Measurements from ENCODE around the gene SPG7.
"Not testable (repeated sequence)": the region's sequence is repeated elsewhere in the genome, so short reads cannot be mapped to it uniquely, and the experiment has no call there.

The SPG7 gene

DNA sequence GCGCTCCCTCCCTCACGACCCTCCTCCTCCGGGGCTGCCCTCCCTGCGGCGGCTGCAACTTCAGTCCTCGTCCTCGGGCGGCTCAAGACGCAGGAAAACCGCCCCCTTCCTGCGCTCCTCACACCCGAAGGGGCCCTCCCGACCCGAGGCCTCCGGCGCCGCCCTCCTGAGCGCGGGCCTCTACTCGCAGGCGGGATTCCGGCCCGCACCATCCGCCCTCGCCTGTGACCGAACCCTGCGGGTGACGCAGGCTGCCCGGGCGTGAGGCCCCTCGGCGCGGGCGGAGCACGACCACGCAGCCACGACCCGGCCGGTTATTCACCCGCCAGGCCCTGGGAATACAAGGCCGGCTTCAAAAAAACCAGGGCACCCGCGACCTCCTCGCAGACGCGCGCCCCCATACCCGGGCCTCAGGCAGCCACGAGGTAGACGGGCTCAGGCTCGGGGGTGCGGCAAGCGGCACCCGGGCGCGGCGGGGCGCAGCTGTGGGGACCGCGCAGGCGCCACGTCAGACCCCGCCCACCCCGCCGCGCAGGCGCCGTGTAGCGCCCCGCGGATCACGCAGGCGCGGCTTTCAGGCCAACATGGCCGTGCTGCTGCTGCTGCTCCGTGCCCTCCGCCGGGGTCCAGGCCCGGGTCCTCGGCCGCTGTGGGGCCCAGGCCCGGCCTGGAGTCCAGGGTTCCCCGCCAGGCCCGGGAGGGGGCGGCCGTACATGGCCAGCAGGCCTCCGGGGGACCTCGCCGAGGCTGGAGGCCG is at the start of gene SPG7:
Gene SPG7, plus strand, starts transcription at position 570 of the 757 bp plus-strand sequence. Its CDS starts 15 bp downstream, at position 585.
- peak; percentile 91 for DNase-seq (ENCODE audit: low spot score)

- DNase-seq (ENCODE audit: low spot score): no peak
Observed at GRCh38 chr16:89458551-89458950, 49.7 kb upstream of the SPG7 start.

GRCh38 chr16:89458967-89459366 is 49.2 kb upstream of the SPG7 start:
- DNase-seq (ENCODE audit: low spot score): no peak

GRCh38 chr16:89460556-89460955 is 47.6 kb upstream of the SPG7 start:
- DNase-seq (ENCODE audit: low spot score): no peak

- DNase-seq (ENCODE audit: low spot score): not testable (repeated sequence)
Observed at GRCh38 chr16:89461890-89462289, 46.3 kb upstream of the SPG7 start.

GRCh38 chr16:89462639-89463038 is 45.6 kb upstream of the SPG7 start:
- not testable (repeated sequence) for DNase-seq (ENCODE audit: low spot score)

- DNase-seq (ENCODE audit: low spot score): not testable (repeated sequence)
Observed at GRCh38 chr16:89463312-89463711, 44.9 kb upstream of the SPG7 start.

DNA sequence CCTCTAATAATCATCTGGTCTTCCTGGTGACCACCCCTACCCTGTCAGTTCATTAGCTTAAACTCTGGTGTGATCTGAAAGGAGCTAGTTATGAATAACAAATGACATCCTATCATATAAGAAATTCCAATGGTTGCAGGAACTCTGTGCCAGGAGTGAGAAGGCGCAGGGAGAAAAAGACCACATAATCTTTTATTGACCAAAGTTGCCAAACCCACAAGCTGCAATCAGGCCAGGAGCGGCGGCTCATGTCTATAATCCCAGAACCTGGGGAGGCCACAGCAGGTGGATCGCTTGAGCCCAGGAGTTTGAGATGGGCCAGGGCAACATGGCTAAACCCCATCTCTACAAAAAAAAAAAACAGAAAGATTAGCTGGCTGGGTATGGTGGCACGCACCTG is 41.3 kb upstream of the SPG7 start:
- DNase-seq (ENCODE audit: low spot score): no peak

- DNase-seq (ENCODE audit: low spot score): no peak
Observed at GRCh38 chr16:89467382-89467781, 40.8 kb upstream of the SPG7 start.

DNA sequence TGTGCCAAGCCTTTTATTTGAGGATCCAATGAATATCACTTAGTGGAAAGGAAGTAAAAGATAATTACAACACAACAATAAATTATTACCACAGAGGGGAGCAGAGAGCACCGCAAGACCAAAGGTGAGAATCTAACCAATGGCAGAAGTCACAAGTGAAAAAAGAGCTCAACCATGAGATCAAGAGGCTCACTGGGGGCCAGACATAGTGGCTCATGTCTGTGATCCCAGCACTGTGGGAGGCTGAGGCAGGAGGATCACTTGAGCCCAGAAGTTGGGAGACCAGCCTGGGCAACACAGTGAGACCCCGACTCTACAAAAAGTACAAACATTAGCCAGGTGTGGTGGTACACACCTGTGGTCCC is 35.5 kb upstream of the SPG7 start:
- DNase-seq (ENCODE audit: low spot score): no peak

DNA sequence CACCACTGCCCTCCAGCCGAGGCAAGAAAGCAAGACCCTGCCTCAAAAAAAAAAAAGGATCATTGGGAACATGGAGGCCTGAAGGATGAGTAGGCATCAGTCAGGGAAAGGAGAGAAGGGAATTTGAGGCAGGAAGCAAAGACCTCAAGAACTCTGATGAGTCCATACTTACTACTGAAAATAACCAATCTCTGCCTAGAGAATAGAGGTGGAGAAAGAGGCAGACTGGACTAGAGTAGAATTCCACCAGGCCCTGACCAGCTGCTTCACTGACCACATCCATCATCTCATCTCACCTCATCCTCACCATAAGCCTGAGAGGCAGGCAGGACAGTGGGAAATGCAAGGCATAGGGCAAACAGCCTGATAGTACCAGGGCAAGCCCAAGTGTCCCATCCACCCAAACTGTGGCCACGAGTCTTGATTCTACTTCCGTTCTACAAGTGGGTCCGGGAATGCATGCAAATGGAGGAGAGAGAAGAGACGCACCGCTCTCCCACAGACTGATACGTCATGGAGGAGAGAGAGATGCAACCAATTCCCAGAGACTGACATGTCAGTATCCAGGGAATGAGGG is 35.0 kb upstream of the SPG7 start:
- DNase-seq (ENCODE audit: low spot score): no peak

- DNase-seq (ENCODE audit: low spot score): no peak
Observed at GRCh38 chr16:89473791-89474414, 34.3 kb upstream of the SPG7 start.

DNA sequence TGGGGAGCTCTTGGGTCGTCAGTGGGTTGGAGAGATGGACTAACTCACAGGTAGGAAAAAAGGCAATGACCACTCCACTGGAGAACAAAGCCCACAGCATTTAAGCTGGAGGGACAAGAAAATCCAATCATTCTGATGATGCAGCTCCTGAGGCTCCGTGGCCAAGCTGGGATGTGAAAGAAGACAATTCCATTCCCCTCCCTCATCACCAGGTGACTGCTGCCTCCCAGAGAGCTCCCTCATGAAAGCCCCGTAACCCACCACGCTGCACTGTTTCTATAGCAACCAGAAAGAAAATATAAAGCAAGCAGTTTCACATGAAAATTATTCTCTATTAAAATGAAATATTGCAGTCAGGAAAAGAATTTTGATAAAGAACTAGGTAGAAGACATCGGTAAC is 33.1 kb upstream of the SPG7 start:
- no peak for DNase-seq (ENCODE audit: low spot score)

DNA sequence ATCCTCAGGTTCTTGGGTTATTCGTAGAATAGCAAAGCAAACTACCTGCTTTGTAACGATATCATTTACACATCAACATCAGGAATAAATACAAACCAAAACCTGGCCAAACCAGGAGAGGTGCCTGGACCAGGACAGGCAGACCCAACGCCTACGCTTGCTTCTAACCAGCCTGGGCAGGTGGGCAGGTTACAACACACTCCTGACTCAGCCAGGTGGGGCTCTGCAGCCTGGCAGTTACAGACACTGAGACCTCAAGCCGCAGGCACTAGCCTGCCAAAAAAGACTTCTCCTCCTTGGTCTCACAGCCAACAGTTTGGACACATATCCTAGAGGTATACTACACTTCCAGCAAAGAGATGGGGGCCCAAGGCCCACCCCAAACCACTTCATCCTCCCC is 31.8 kb upstream of the SPG7 start:
- no peak for DNase-seq (ENCODE audit: low spot score)

GRCh38 chr16:89476811-89477261 is 31.4 kb upstream of the SPG7 start:
- no peak for DNase-seq (ENCODE audit: low spot score)

DNA sequence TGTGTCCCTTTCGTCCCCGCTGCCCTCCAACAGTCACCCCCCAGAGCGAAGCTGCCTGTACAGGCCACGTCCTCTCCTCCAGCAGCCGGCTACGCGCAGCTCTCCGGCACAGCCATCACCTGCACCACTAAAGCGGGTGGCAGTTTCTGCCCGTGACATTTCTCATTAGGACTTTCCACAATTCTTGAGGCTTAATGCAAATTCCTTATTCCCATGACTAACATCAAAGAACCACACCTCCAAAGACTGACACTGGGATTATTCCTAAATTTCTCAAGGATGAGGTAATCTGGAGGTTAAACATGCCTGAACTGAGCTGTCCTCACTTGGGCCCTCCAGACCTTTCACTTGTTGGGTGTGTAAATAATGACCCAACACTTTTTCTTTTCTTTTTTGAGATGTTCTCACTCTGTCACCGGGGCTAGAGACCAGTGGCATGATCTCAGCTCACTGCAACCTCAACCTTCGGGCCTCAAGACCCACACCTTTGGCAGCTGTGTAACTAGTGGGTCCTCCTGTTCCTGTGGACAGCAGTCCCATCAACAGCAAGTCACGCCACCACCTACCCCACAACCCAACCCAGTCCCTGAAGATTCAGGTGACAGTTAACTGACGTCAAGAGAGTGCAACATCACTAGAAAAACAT is 29.5 kb upstream of the SPG7 start:
- no peak for DNase-seq (ENCODE audit: low spot score)

- peak; percentile 57 for DNase-seq (ENCODE audit: low spot score)
Observed at GRCh38 chr16:89481356-89481955, 26.7 kb upstream of the SPG7 start.

DNA sequence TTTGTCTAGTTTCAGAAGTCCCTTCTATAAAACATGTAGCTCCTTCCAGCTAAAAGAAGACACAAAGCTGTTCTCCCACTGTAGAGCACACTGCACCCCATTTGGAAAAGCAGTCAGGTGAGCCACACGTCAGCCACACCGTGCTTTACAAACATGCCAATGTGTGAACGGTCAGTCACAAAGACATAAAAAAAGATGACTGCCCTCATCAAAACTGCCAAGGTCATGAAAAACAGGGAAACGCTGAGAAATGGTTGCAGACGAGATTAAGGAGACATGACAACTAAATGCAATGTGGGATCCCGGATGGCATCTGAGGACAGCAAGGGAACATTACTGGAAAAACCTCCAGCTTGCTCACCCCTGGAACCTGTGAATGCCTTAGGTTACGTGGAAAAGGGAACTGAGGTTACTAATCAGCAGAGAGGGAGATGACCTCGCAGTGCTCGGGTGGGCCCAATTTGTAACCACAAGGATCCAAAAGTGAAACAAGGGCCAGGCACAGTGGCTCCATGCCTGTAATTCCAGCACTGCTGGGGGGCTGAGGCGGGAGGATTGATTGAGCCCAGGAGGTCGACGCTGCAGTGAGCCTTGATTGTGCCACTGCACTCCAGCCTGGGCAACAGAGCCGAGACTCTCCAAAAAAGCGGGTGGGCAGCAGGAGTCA is 25.9 kb upstream of the SPG7 start:
- no peak for DNase-seq (ENCODE audit: low spot score)

- DNase-seq (ENCODE audit: low spot score): no peak
Observed at GRCh38 chr16:89482817-89483205, 25.4 kb upstream of the SPG7 start.

DNA sequence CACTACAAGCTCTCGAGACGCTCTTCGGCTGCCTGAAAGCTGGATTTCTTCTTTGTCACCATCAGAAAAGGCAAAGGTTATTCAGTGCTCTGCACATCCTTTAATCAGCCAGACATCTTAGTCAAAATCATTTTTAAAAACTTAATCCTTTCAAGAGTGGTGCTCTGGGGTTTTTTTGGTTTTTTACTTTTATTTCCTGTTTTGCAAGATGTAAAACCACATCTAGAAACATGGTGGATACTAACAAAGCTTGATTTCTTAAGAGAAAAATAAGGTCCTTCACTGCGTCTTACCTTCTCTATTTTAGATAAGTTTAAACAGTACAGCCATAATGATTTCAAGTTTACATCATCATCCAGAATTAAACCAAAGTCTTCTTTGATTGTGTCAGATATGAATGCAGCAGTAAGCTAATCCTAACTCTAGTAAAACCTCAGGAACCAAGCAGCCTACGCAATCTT is 24.1 kb upstream of the SPG7 start:
- no peak for DNase-seq (ENCODE audit: low spot score)

DNA sequence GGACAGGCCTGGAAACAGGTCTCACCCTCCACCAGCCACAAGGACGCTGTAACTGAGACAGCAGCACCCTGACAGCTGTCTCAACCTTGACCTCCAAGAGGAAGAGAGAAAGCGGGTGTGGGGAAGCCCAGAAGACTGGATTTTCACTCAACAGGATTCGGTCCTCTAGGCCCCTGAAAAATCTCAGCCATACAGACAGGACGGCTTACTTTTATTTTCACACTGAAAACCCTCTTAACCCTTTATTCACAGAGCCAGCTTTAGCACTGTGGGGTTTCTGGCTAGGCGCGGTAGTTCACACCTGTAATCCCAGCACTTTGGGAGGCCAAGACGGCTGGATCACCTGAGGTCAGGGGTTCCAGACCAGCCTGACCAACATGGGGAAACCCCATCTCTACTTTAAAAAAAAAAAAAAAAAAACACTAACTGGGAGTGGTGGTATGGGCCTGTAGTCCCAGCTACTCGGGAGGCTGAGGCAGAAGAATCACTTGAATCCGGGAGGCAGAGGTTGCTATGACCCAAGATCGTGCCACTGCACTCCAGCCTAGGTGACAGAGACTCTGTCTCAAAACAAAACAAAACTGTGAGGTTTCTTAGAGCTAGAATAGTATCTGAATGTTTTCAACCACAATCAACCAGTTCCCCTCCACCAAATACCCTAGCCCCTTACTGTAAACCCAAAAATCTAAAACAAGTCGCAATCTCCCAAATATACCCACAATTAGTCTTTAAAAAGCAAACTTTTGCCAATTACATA is 23.1 kb upstream of the SPG7 start:
- no peak for DNase-seq (ENCODE audit: low spot score)

Data from hematopoietic multipotent progenitor cell treated with erythropoietin and hydrocortisone succinate and interleukin-3 and kit ligand, for 15 days (in vitro differentiated cells).